NCI-H748 (cell line): ENCODE results near the gene MCTP2.
"Not testable (repeated sequence)": the region's sequence is repeated elsewhere in the genome, so short reads cannot be mapped to it uniquely, and the experiment has no call there.

ENCODE experiments used
- DNase-seq: peaks from one replicate; lab custom pipeline; 2025; ENCODE audit not compliant: unreplicated experiment; lab: John Stamatoyannopoulos, UW

Gene MCTP2

GRCh38 chr15:94234300-94234699 is 2.9 kb downstream of the MCTP2 start:
- DNase-seq: no peak

GRCh38 chr15:94235041-94235440 is 3.7 kb downstream of the MCTP2 start:
- no peak for DNase-seq

- DNase-seq: no peak
Measured at GRCh38 chr15:94235646-94236045, 4.3 kb downstream of the MCTP2 start.

- no peak for DNase-seq
Measured at GRCh38 chr15:94236608-94237007, 5.2 kb downstream of the MCTP2 start.

- no peak for DNase-seq
Measured at GRCh38 chr15:94237903-94238302, 6.5 kb downstream of the MCTP2 start.

GRCh38 chr15:94238539-94239118 is 7.3 kb downstream of the MCTP2 start:
- DNase-seq: no peak

GRCh38 chr15:94239474-94239873 is 8.1 kb downstream of the MCTP2 start:
- no peak for DNase-seq

GRCh38 chr15:94240480-94240879 is 9.1 kb downstream of the MCTP2 start:
- DNase-seq: no peak

- no peak for DNase-seq
Measured at GRCh38 chr15:94242257-94242656, 10.9 kb downstream of the MCTP2 start.

GRCh38 chr15:94243003-94243402 is 11.6 kb downstream of the MCTP2 start:
- DNase-seq: not testable (repeated sequence)

- no peak for DNase-seq
Measured at GRCh38 chr15:94243418-94243817, 12.1 kb downstream of the MCTP2 start.

GRCh38 chr15:94246016-94246415 is 14.7 kb downstream of the MCTP2 start:
- no peak for DNase-seq

GRCh38 chr15:94247789-94248638 is 16.7 kb downstream of the MCTP2 start:
- DNase-seq: no peak

GRCh38 chr15:94250801-94251200 is 19.4 kb downstream of the MCTP2 start:
- no peak for DNase-seq

GRCh38 chr15:94252223-94252766 is 20.9 kb downstream of the MCTP2 start:
- DNase-seq: no peak

GRCh38 chr15:94252906-94253491 is 21.6 kb downstream of the MCTP2 start:
- DNase-seq: no peak

GRCh38 chr15:94253742-94254141 is 22.4 kb downstream of the MCTP2 start:
- DNase-seq: peak; percentile 26

GRCh38 chr15:94255540-94255939 is 24.2 kb downstream of the MCTP2 start:
- DNase-seq: no peak

- DNase-seq: no peak
Measured at GRCh38 chr15:94256511-94256910, 25.1 kb downstream of the MCTP2 start.

- not testable (repeated sequence) for DNase-seq
Measured at GRCh38 chr15:94257776-94258175, 26.4 kb downstream of the MCTP2 start.

- no peak for DNase-seq
Measured at GRCh38 chr15:94258246-94258645, 26.9 kb downstream of the MCTP2 start.
